ENCODE results near the gene HOXC5. TPM values are rescaled to one million over a fixed set of nuclear protein-coding genes. Genes with fewer than 3 reads are reported as not detected.

The HOXC5 gene
- total RNA-seq, 2 experiments from 2014 or later, result not detected

DNA sequence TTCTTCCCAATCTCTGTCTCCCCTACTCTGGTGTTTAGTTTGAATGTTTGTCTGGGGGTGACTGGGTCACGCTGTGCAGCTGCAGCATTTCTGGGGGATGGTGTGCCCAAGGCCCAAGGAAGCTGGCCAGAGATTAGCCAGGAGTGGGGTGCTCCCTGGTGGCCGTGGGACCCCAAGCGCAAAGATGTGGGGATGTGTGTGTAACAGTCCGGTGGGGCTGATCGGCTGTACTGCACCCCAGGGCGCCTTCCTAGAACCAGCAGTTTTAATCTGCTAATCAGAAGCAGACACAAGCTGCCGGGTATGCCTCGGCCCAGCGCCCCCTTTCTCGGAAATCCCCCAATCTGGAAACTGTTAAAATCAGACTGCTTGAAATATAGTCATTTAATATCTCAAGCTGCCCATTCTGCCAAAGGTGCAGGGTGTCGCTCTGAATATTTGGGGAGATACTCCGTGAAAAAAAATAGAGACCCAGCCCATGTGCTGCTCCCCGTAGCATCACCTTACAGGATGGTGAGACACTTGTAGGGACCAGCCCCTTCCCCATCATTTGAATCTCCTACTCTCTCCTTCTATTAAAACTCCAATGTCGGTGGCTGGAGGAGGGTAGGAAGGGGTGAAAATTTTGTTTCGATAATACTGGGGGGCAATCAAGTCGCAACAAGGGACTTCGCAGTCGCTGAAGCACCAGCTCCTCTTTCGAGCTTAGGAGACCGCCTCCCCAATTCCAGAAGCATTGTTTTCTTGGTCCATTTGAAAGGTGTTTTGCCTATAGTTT is 28.6 kb upstream of the HOXC5 start:
- peaks cover 0 to 49% of the 10 kb centered on the region in 2 experiments for H3K9me3 ChIP-seq (ENCODE audit: control insufficient read depth in 1 of 2, insufficient read depth in 1 of 2, low read length in 2 of 2)
- H3K27me3 ChIP-seq (ENCODE audit: control insufficient read depth in 1 of 2, insufficient read depth in 2 of 2, low read length in 2 of 2), result peaks cover 91 to 96% of the 10 kb centered on the region in 2 experiments
- no peak for ATAC-seq (ENCODE audit: poor library complexity)
- TF ChIP-seq, protein P1, sequence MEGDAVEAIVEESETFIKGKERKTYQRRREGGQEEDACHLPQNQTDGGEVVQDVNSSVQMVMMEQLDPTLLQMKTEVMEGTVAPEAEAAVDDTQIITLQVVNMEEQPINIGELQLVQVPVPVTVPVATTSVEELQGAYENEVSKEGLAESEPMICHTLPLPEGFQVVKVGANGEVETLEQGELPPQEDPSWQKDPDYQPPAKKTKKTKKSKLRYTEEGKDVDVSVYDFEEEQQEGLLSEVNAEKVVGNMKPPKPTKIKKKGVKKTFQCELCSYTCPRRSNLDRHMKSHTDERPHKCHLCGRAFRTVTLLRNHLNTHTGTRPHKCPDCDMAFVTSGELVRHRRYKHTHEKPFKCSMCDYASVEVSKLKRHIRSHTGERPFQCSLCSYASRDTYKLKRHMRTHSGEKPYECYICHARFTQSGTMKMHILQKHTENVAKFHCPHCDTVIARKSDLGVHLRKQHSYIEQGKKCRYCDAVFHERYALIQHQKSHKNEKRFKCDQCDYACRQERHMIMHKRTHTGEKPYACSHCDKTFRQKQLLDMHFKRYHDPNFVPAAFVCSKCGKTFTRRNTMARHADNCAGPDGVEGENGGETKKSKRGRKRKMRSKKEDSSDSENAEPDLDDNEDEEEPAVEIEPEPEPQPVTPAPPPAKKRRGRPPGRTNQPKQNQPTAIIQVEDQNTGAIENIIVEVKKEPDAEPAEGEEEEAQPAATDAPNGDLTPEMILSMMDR (IDR thresholded peaks at IDR 0.05), result no peak
- no peaks in the 10 kb centered on the region for H3K9me3 Mint-ChIP-seq
- no peak overlapping the region for H3K4me3 ChIP-seq (ENCODE audit: low read length)
- no peaks in the 10 kb centered on the region for H3K36me3 ChIP-seq (ENCODE audit: insufficient read depth, low read length)
- ChIA-PET POLR2A (interaction anchor here (1.1 kb wide), 1 partner anchor 187 kb away, joined by 3 read pairs; no protein-coding TSS in a partner anchor), CTCF (interaction anchor here (0.7 to 6.3 kb wide), 10 partner anchors 9 to 210 kb away, joined by 3 to 59 read pairs (median 4); partner anchors contain the start of gene HOXC5)
- H3K27ac ChIP-seq (ENCODE audit: low read depth in 1 of 2, low read length in 2 of 2), result no peak overlapping the region
- no peaks in the 10 kb centered on the region for H3K36me3 Mint-ChIP-seq (ENCODE audit: low read depth)
- H3K27me3 Mint-ChIP-seq, result peaks cover 100% of the 10 kb centered on the region
- peaks cover 32% of the 10 kb centered on the region for H3K4me1 Mint-ChIP-seq (ENCODE audit: low read depth)
- DNase-seq, result no peak
- H3K4me1 ChIP-seq (ENCODE audit: insufficient read depth, low read length), result peaks cover 48% of the 10 kb centered on the region
- intact Hi-C loops (cut with DNase I, micrococcal nuclease), result loop anchor here in 1 of 2 experiments (10.0 kb wide), 1 partner anchor 361 kb away; the partner anchor contains the start of gene GPR84
- no peak overlapping the region for H3K27ac Mint-ChIP-seq
- H3K4me3 Mint-ChIP-seq, result no peak overlapping the region

DNA sequence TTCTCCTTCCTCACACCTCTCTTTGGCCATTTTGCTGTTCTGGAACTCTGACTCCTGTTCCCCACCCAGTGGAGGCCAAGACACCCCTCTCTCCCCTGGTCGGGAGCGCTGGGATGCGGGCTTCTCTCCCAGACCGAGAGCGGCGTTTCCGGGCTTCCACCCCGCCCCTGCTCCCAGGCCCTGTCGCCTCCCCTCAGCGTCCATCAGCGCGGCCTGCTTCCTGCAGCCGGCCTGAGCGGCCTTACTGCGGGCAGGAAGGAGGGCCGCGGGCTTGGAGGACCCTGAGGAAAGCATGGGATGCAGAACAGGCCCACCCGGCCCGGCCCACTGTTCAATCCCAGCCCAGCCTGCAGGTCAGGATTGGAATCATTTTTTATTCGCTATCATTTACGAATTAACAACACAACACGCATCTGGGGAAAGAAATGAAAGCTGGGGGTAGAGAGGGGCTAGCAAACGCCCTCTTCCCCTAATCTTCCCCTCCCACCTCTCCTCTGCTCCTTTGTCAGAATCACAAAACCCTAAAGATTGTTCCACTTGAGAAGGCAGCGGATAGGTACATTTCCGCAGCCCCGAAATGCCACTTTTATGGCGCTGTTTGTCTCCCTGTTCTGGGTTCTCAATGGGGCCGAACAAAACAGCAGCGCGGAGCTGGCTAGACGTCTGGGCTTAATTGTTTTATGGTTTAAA is 27.9 kb upstream of the HOXC5 start:
- Histone ChIP-seq H3K4me3 (ENCODE audit: low read length) (no peak overlapping the region), H3K9me3 (ENCODE audit: control insufficient read depth in 1 of 2, insufficient read depth in 1 of 2, low read length in 2 of 2) (peaks cover 0 to 49% of the 10 kb centered on the region in 2 experiments), H3K27me3 (ENCODE audit: control insufficient read depth in 1 of 2, insufficient read depth in 2 of 2, low read length in 2 of 2) (peaks cover 91 to 96% of the 10 kb centered on the region in 2 experiments), H3K4me1 (ENCODE audit: insufficient read depth, low read length) (peaks cover 49% of the 10 kb centered on the region), H3K36me3 (ENCODE audit: insufficient read depth, low read length) (no peaks in the 10 kb centered on the region), H3K27ac (ENCODE audit: low read depth in 1 of 2, low read length in 2 of 2) (no peak overlapping the region)
- ATAC-seq (ENCODE audit: poor library complexity) (no peak), DNase-seq (no peak)
- intact Hi-C loops (cut with DNase I, micrococcal nuclease), result loop anchor here (5.0 to 10.0 kb wide), 3 partner anchors 360 to 377 kb away; partner anchors contain the start of genes GPR84 (in 1 of the 2) and ZNF385A (in 1 of the 2)
- H3K27ac Mint-ChIP-seq, result no peak overlapping the region
- no peak overlapping the region for H3K4me3 Mint-ChIP-seq
- no peaks in the 10 kb centered on the region for H3K36me3 Mint-ChIP-seq (ENCODE audit: low read depth)
- POLR2A ChIA-PET, result interaction anchor here (0.8 to 1.3 kb wide), 3 partner anchors 48 to 196 kb away, joined by 3 to 4 read pairs (median 4); no protein-coding TSS in a partner anchor
- TF ChIP-seq, protein P1 (IDR thresholded peaks at IDR 0.05), result no peak
- CTCF ChIA-PET, result interaction anchor here (0.8 to 6.3 kb wide), 11 partner anchors 11 to 211 kb away, joined by 3 to 59 read pairs (median 7); partner anchors contain the start of genes HOXC5 and SMUG1
- no peaks in the 10 kb centered on the region for H3K9me3 Mint-ChIP-seq
- H3K27me3 Mint-ChIP-seq, result peaks cover 100% of the 10 kb centered on the region
- H3K4me1 Mint-ChIP-seq (ENCODE audit: low read depth), result peaks cover 32% of the 10 kb centered on the region

DNA sequence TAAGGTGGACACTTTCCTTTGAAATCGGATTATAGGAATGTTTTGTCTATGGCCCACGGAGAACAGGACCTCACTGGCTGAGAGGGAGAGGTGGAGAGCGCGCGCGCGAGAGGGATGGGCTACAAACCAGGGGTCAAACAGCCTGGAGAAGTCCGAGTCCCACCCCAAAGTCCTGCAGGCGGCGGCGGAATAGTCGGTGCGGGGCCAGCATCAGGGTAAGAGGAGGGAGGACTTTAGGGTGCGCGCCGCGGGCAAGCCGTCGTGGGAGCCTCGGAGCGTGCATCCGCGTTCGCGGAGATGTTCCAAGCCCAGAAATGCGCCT is 27.4 kb upstream of the HOXC5 start:
- DNase-seq, result no peak
- H3K4me1 ChIP-seq (ENCODE audit: insufficient read depth, low read length), result peaks cover 44% of the 10 kb centered on the region
- Mint-ChIP-seq H3K36me3 (ENCODE audit: low read depth) (no peaks in the 10 kb centered on the region), H3K9me3 (no peaks in the 10 kb centered on the region), H3K4me3 (no peak overlapping the region), H3K4me1 (ENCODE audit: low read depth) (peaks cover 34% of the 10 kb centered on the region), H3K27me3 (peaks cover 100% of the 10 kb centered on the region), H3K27ac (no peak overlapping the region)
- TF ChIP-seq, protein P1 (IDR thresholded peaks at IDR 0.05), result no peak
- H3K9me3 ChIP-seq (ENCODE audit: control insufficient read depth in 1 of 2, insufficient read depth in 1 of 2, low read length in 2 of 2), result peaks cover 0 to 50% of the 10 kb centered on the region in 2 experiments
- no peak overlapping the region for H3K27ac ChIP-seq (ENCODE audit: low read depth in 1 of 2, low read length in 2 of 2)
- H3K27me3 ChIP-seq (ENCODE audit: control insufficient read depth in 1 of 2, insufficient read depth in 2 of 2, low read length in 2 of 2), result peaks cover 93 to 96% of the 10 kb centered on the region in 2 experiments
- ChIA-PET CTCF (interaction anchor here (0.6 to 6.3 kb wide), 18 partner anchors 7 to 211 kb away, joined by 3 to 59 read pairs (median 6); partner anchors contain the start of genes HOXC10, HOXC4, HOXC5 and SMUG1), POLR2A (interaction anchor here (0.8 to 1.7 kb wide), 6 partner anchors 11 to 320 kb away, joined by 3 to 8 read pairs (median 4); partner anchors contain the start of genes COPZ1 and SMUG1)
- no peak for ATAC-seq (ENCODE audit: poor library complexity)
- intact Hi-C loops (cut with DNase I, micrococcal nuclease), result loop anchor here (5.0 to 10.0 kb wide), 3 partner anchors 359 to 377 kb away; partner anchors contain the start of genes GPR84 (in 1 of the 2) and ZNF385A (in 1 of the 2)
- no peaks in the 10 kb centered on the region for H3K36me3 ChIP-seq (ENCODE audit: insufficient read depth, low read length)
- H3K4me3 ChIP-seq (ENCODE audit: low read length), result no peak overlapping the region
